ENCODE results near the gene HTR5A. TPM values are rescaled to one million over a fixed set of nuclear protein-coding genes. Genes with fewer than 3 reads are reported as not detected.
A peak's percentile ranks its signal among the peaks of the same experiment; 100 is the strongest.

The HTR5A gene
- total RNA-seq, 1 experiment from 2014 or later = not detected

- H3K4me1 ChIP-seq = peaks cover 6% of the 10 kb centered on the region
- H3K27ac ChIP-seq = no peak overlapping the region
Observed at GRCh38 chr7:155062411-155062810, 7.7 kb upstream of the HTR5A start.

DNA sequence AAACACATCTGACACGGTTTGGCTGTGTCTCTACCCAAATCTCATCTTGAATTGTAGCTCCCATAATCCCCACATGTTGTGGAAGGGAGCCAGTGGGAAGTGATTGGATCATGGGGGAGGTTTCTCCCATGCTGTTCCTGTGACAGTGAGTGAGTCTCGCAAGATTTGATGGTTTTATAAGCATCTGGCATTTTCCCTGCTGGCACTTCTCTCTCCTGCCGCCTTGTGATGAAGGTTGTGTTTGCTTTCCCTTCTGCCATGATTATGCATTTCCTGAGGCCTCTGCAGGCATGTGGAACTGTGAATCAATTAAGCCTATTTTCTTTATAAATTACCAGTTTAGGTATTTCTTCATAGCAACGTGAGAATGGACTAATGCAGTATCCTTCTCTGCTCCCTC is 5.9 kb upstream of the HTR5A start:
- no peak overlapping the region for H3K4me3 ChIP-seq
- peaks cover 6% of the 10 kb centered on the region for H3K4me1 ChIP-seq
- no peaks in the 10 kb centered on the region for H3K9me3 ChIP-seq (replicated peaks)
- no peak overlapping the region for H3K27ac ChIP-seq
- no peak for DNase-seq
- no peaks in the 10 kb centered on the region; the same call in 1 of the 2 replicates for H3K27me3 ChIP-seq
- H3K36me3 ChIP-seq = no peaks in the 10 kb centered on the region

More at GRCh38 chr7:155062411-155062810, 7.7 kb upstream of the HTR5A start:
- Histone ChIP-seq H3K36me3 (no peaks in the 10 kb centered on the region), H3K9me3 (replicated peaks) (no peaks in the 10 kb centered on the region), H3K27me3 (no peaks in the 10 kb centered on the region; the same call in 1 of the 2 replicates), H3K4me3 (no peak overlapping the region)
- no peak for DNase-seq

DNA sequence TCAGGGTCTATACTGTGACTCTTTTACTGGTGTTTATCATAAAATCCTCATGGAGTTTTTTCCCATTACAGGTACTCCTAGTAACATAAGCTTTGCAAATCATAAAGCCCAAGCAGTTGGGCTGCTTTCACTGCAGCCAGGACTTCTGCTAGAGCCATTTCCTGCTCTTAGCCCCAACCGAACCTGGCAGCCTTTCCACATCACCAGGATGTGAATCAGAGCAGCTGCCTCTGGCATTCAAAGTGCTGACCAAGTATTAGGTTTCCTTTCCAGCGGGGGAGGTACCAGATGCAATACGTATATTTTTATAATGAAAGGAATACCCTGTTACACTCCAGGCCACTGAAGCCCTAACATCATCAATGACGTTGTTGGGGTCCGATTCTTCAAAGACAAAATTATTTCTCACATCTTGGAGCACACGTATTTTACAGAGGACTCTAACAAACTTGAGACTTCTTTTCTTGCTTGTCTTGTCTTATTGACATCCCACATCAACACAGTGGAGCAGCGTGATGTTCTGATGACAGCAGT is 3.6 kb upstream of the HTR5A start:
- Histone ChIP-seq H3K36me3 (no peaks in the 10 kb centered on the region), H3K9me3 (replicated peaks) (no peaks in the 10 kb centered on the region), H3K27me3 (no peaks in the 10 kb centered on the region; the same call in 1 of the 2 replicates), H3K27ac (no peak overlapping the region), H3K4me3 (no peak overlapping the region), H3K4me1 (peaks cover 6% of the 10 kb centered on the region)
- peak; percentile 85 to 91 for DNase-seq

- H3K27ac ChIP-seq = no peak overlapping the region
- DNase-seq = no peak
- H3K9me3 ChIP-seq (replicated peaks) = no peaks in the 10 kb centered on the region
- H3K4me3 ChIP-seq = no peak overlapping the region
- peaks cover 8% of the 10 kb centered on the region for H3K27me3 ChIP-seq
- H3K36me3 ChIP-seq = no peaks in the 10 kb centered on the region
- peaks cover under 1% of the 10 kb centered on the region for H3K4me1 ChIP-seq
Observed at GRCh38 chr7:155071121-155071651, 1.1 kb downstream of the HTR5A start.

DNA sequence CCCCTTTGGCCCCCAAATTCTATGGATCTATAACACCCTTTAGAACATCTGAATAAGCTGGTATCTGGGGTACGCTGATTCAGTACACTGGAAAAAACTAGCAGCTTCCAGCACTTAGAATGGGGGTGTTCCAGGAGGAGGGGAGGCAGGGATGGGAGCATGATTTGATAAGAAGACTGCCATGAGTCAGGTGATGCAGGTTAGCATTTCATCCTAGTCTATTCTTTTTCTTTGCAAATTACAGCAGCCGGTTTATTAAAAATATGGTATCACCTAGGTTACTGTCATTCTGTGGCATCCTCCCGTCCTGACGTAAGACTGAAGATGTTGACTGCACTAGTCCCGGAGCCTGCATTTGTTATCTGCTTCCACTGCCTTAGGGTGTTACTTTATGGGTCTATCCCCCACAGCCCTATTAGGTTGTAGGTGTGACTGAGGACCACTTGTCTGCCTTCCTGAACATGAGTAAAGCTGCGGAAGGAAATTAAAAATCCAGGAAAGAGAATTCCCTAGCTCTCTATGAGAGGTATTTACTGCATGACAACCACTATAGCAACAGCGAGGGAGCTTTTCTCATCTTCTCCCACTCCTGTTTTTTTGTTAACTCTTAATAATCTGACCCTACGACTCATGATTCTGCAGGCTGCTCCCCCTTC is 1.9 kb downstream of the HTR5A start:
- no peaks in the 10 kb centered on the region for H3K9me3 ChIP-seq (replicated peaks)
- no peaks in the 10 kb centered on the region for H3K4me1 ChIP-seq
- H3K27me3 ChIP-seq = peaks cover 8% of the 10 kb centered on the region
- no peak overlapping the region for H3K4me3 ChIP-seq
- no peaks in the 10 kb centered on the region for H3K36me3 ChIP-seq
- no peak overlapping the region for H3K27ac ChIP-seq
- no peak for DNase-seq

- no peak overlapping the region for H3K27ac ChIP-seq
- no peaks in the 10 kb centered on the region for H3K36me3 ChIP-seq
- no peaks in the 10 kb centered on the region for H3K9me3 ChIP-seq (replicated peaks)
- no peak overlapping the region for H3K4me3 ChIP-seq
- peaks cover 8% of the 10 kb centered on the region for H3K27me3 ChIP-seq
- DNase-seq = no peak
- no peaks in the 10 kb centered on the region for H3K4me1 ChIP-seq
Observed at GRCh38 chr7:155073922-155074321, 3.8 kb downstream of the HTR5A start.

GRCh38 chr7:155084021-155084420 is 13.9 kb downstream of the HTR5A start:
- H3K27me3 ChIP-seq = no peaks in the 10 kb centered on the region
- no peaks in the 10 kb centered on the region for H3K36me3 ChIP-seq
- H3K4me1 ChIP-seq = no peaks in the 10 kb centered on the region
- DNase-seq = no peak
- H3K4me3 ChIP-seq = no peak overlapping the region
- no peak overlapping the region for H3K27ac ChIP-seq
- no peaks in the 10 kb centered on the region for H3K9me3 ChIP-seq (replicated peaks)

DNA sequence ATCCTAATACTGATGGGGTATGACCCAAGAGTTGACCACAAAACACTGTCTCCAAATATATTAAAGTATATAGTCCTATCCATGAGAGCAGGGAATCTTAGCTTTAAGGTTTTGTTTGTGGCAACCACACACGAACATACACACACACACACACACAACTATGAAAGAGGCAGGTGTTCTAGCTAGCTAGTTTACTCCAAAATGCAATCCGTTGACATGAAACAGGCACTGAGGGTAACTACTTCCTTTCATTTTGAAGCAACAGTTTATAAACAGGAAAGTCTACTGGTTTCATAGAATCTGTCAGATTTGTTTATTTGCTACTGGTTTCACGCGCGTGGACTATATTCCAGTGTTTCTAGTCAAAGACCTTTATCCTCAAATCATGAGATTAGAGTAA is 14.8 kb downstream of the HTR5A start:
- no peaks in the 10 kb centered on the region for H3K36me3 ChIP-seq
- no peaks in the 10 kb centered on the region for H3K4me1 ChIP-seq
- H3K9me3 ChIP-seq (replicated peaks) = no peaks in the 10 kb centered on the region
- H3K27me3 ChIP-seq = no peaks in the 10 kb centered on the region
- H3K27ac ChIP-seq = no peak overlapping the region
- no peak for DNase-seq
- no peak overlapping the region for H3K4me3 ChIP-seq

DNA sequence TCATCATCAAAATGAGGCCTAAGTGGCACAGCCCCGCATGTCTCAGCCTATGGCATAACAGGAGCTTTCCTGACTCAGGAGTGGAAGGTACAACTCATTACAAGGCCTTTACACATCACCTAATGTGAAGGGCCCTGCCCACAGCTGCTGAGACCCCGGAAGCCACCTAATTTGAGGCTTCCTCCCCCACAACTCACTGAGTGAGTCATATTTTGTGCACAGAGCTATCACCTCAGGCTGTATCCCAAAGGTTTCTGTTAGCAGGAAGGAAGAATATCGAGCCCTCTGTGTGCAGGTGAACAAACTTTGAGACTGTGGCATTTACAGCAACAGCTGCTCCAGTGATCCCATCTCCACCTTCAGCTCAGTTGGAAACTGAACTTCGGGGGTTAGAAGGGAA is 20.6 kb downstream of the HTR5A start:
- Histone ChIP-seq H3K27ac (no peak overlapping the region), H3K36me3 (no peaks in the 10 kb centered on the region), H3K27me3 (peaks cover 3% of the 10 kb centered on the region; the same call in 1 of the 2 replicates), H3K4me1 (no peaks in the 10 kb centered on the region), H3K9me3 (replicated peaks) (no peaks in the 10 kb centered on the region), H3K4me3 (no peak overlapping the region)
- no peak for DNase-seq

DNA sequence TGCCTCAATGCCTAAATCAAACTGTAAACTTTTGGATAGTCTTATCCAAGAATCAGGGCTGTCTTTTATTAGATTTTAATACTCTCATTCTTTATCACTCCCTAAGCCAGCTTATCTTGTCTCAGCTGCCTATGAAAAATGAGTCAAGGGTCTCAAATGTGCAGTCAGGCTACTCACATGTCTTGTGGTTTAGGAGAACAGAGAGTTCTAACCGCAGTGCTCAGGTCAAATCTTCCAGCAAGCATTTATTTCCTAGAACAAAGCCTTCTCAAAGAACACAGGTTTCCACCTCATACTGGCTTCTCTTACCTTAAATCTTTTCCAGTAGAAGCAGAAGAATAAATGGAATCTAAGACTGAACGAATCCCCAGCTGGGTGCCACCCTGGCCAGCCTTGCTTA is 23.5 kb downstream of the HTR5A start:
- no peak for DNase-seq
- Histone ChIP-seq H3K27ac (no peak overlapping the region), H3K4me1 (no peaks in the 10 kb centered on the region), H3K4me3 (no peak overlapping the region), H3K36me3 (no peaks in the 10 kb centered on the region), H3K27me3 (peaks cover 3% of the 10 kb centered on the region; the same call in 1 of the 2 replicates), H3K9me3 (replicated peaks) (no peaks in the 10 kb centered on the region)

DNA sequence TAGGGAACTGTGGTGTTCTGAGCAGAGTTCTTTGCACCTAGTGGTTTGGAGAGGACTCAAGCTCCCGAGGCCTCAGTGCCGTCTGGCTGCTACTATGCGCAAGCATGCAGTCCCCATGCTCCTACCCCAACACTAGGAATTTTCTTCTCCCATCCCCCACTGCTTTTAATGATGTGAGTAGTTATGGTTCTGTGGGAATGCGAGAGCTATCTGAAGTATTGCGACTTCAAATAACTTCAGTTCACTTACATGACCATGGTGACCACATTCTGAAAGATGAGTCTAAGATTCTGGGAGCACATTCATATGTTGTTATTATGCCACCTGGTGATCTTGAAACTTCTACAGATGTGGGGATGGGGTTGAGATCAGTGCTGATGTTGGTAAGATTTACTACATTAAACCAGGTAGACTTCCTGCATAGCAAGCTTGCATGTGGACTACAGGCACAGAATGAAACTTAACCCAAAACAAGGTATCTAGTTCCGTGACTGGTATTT is 24.6 kb downstream of the HTR5A start:
- peaks cover 3% of the 10 kb centered on the region; the same call in 1 of the 2 replicates for H3K27me3 ChIP-seq
- H3K27ac ChIP-seq = no peak overlapping the region
- H3K4me1 ChIP-seq = no peaks in the 10 kb centered on the region
- no peaks in the 10 kb centered on the region for H3K9me3 ChIP-seq (replicated peaks)
- H3K4me3 ChIP-seq = no peak overlapping the region
- H3K36me3 ChIP-seq = no peaks in the 10 kb centered on the region
- DNase-seq = no peak

GRCh38 chr7:155097338-155097737 is 27.2 kb downstream of the HTR5A start:
- H3K9me3 ChIP-seq (replicated peaks) = no peaks in the 10 kb centered on the region
- no peak for DNase-seq
- H3K36me3 ChIP-seq = no peaks in the 10 kb centered on the region
- no peaks in the 10 kb centered on the region for H3K4me1 ChIP-seq
- H3K4me3 ChIP-seq = no peak overlapping the region
- H3K27ac ChIP-seq = no peak overlapping the region
- peaks cover 3% of the 10 kb centered on the region; the same call in 1 of the 2 replicates for H3K27me3 ChIP-seq

- Histone ChIP-seq H3K27ac (no peak overlapping the region), H3K4me3 (no peak overlapping the region), H3K9me3 (replicated peaks) (no peaks in the 10 kb centered on the region), H3K4me1 (no peaks in the 10 kb centered on the region), H3K36me3 (no peaks in the 10 kb centered on the region), H3K27me3 (peaks cover 11% of the 10 kb centered on the region; the same call in 1 of the 2 replicates)
- DNase-seq = peak in 1 of 2 experiments; percentile 8
Observed at GRCh38 chr7:155103839-155104238, 33.7 kb downstream of the HTR5A start.

GRCh38 chr7:155104913-155105312 is 34.8 kb downstream of the HTR5A start:
- no peaks in the 10 kb centered on the region for H3K36me3 ChIP-seq
- H3K27me3 ChIP-seq = peaks cover 11% of the 10 kb centered on the region; the same call in 1 of the 2 replicates

GRCh38 chr7:155106356-155106755 is 36.2 kb downstream of the HTR5A start:
- Histone ChIP-seq H3K9me3 (replicated peaks) (no peaks in the 10 kb centered on the region), H3K4me3 (no peak overlapping the region), H3K27ac (no peak overlapping the region), H3K36me3 (no peaks in the 10 kb centered on the region), H3K27me3 (peaks cover 11% of the 10 kb centered on the region; the same call in 1 of the 2 replicates), H3K4me1 (no peaks in the 10 kb centered on the region)
- DNase-seq = no peak

More at GRCh38 chr7:155104913-155105312, 34.8 kb downstream of the HTR5A start:
- no peaks in the 10 kb centered on the region for H3K9me3 ChIP-seq (replicated peaks)
- no peaks in the 10 kb centered on the region for H3K4me1 ChIP-seq
- no peak overlapping the region for H3K4me3 ChIP-seq
- no peak for DNase-seq
- no peak overlapping the region for H3K27ac ChIP-seq

Measured in SJCRH30 (cell line).